ENCODE results near the gene FOXN1.

The FOXN1 gene

GRCh38 chr17:28534740-28535375 lies 28.7 kb downstream of the FOXN1 start:
- Mint-ChIP-seq H3K4me1 (ENCODE audit: low read depth) (no peaks in the 10 kb centered on the region), H3K4me3 (no peak overlapping the region), H3K36me3 (ENCODE audit: low read depth) (no peaks in the 10 kb centered on the region), H3K27ac (no peak overlapping the region), H3K27me3 (ENCODE audit: low read depth) (no peaks in the 10 kb centered on the region), H3K9me3 (no peaks in the 10 kb centered on the region)

GRCh38 chr17:28536532-28537218 lies 30.5 kb downstream of the FOXN1 start:
- Mint-ChIP-seq H3K9me3 (no peaks in the 10 kb centered on the region), H3K27me3 (ENCODE audit: low read depth) (no peaks in the 10 kb centered on the region), H3K27ac (no peak overlapping the region), H3K4me3 (no peak overlapping the region), H3K4me1 (ENCODE audit: low read depth) (no peaks in the 10 kb centered on the region), H3K36me3 (ENCODE audit: low read depth) (no peaks in the 10 kb centered on the region)

- Mint-ChIP-seq H3K9me3 (no peaks in the 10 kb centered on the region), H3K27ac (no peak overlapping the region), H3K27me3 (ENCODE audit: low read depth) (no peaks in the 10 kb centered on the region), H3K4me3 (no peak overlapping the region), H3K4me1 (ENCODE audit: low read depth) (no peaks in the 10 kb centered on the region), H3K36me3 (ENCODE audit: low read depth) (no peaks in the 10 kb centered on the region)
Measured at GRCh38 chr17:28537219-28537610, 31.1 kb downstream of the FOXN1 start.

GRCh38 chr17:28538296-28538895 lies 32.2 kb downstream of the FOXN1 start:
- no peak overlapping the region for H3K27ac Mint-ChIP-seq
- H3K4me3 Mint-ChIP-seq, result no peak overlapping the region
- H3K9me3 Mint-ChIP-seq, result no peaks in the 10 kb centered on the region
- H3K4me1 Mint-ChIP-seq (ENCODE audit: low read depth), result no peaks in the 10 kb centered on the region
- no peaks in the 10 kb centered on the region for H3K27me3 Mint-ChIP-seq (ENCODE audit: low read depth)
- no peaks in the 10 kb centered on the region for H3K36me3 Mint-ChIP-seq (ENCODE audit: low read depth)

- Mint-ChIP-seq H3K9me3 (no peaks in the 10 kb centered on the region), H3K4me3 (no peak overlapping the region), H3K36me3 (ENCODE audit: low read depth) (peaks cover 1% of the 10 kb centered on the region), H3K27ac (no peak overlapping the region), H3K4me1 (ENCODE audit: low read depth) (no peaks in the 10 kb centered on the region), H3K27me3 (ENCODE audit: low read depth) (no peaks in the 10 kb centered on the region)
Measured at GRCh38 chr17:28540231-28540630, 34.1 kb downstream of the FOXN1 start.

- Mint-ChIP-seq H3K4me3 (no peak overlapping the region), H3K9me3 (no peaks in the 10 kb centered on the region), H3K4me1 (ENCODE audit: low read depth) (peaks cover 2% of the 10 kb centered on the region), H3K36me3 (ENCODE audit: low read depth) (peaks cover 5% of the 10 kb centered on the region), H3K27me3 (ENCODE audit: low read depth) (no peaks in the 10 kb centered on the region), H3K27ac (no peak overlapping the region)
Measured at GRCh38 chr17:28541439-28541838, 35.3 kb downstream of the FOXN1 start.

- H3K27me3 Mint-ChIP-seq (ENCODE audit: low read depth), result no peaks in the 10 kb centered on the region
- H3K4me1 Mint-ChIP-seq (ENCODE audit: low read depth), result peaks cover 21% of the 10 kb centered on the region
- H3K27ac Mint-ChIP-seq, result no peak overlapping the region
- no peaks in the 10 kb centered on the region for H3K9me3 Mint-ChIP-seq
- H3K36me3 Mint-ChIP-seq (ENCODE audit: low read depth), result peaks cover 18% of the 10 kb centered on the region
- H3K4me3 Mint-ChIP-seq, result no peak overlapping the region
Measured at GRCh38 chr17:28544402-28545140, 38.4 kb downstream of the FOXN1 start.

GRCh38 chr17:28545141-28545503 lies 39.0 kb downstream of the FOXN1 start:
- Mint-ChIP-seq H3K36me3 (ENCODE audit: low read depth) (peaks cover 18% of the 10 kb centered on the region), H3K27me3 (ENCODE audit: low read depth) (no peaks in the 10 kb centered on the region), H3K27ac (no peak overlapping the region), H3K4me1 (ENCODE audit: low read depth) (peaks cover 25% of the 10 kb centered on the region), H3K9me3 (no peaks in the 10 kb centered on the region), H3K4me3 (no peak overlapping the region)

- Mint-ChIP-seq H3K4me1 (ENCODE audit: low read depth) (peaks cover 33% of the 10 kb centered on the region), H3K9me3 (no peaks in the 10 kb centered on the region), H3K27me3 (ENCODE audit: low read depth) (no peaks in the 10 kb centered on the region), H3K27ac (peak overlapping the region; percentile 7), H3K36me3 (ENCODE audit: low read depth) (peaks cover 18% of the 10 kb centered on the region), H3K4me3 (no peak overlapping the region)
Measured at GRCh38 chr17:28545787-28546415, 39.8 kb downstream of the FOXN1 start.

- peaks cover 41% of the 10 kb centered on the region for H3K4me1 Mint-ChIP-seq (ENCODE audit: low read depth)
- no peaks in the 10 kb centered on the region for H3K27me3 Mint-ChIP-seq (ENCODE audit: low read depth)
- H3K36me3 Mint-ChIP-seq (ENCODE audit: low read depth), result peaks cover 20% of the 10 kb centered on the region
- peak overlapping the region; percentile 98 for H3K27ac Mint-ChIP-seq
- H3K9me3 Mint-ChIP-seq, result no peaks in the 10 kb centered on the region
- peak overlapping the region; percentile 23 for H3K4me3 Mint-ChIP-seq
Measured at GRCh38 chr17:28547096-28547622, 41.0 kb downstream of the FOXN1 start.

- peak overlapping the region; percentile 98 for H3K27ac Mint-ChIP-seq
- peaks cover 22% of the 10 kb centered on the region for H3K36me3 Mint-ChIP-seq (ENCODE audit: low read depth)
- H3K27me3 Mint-ChIP-seq (ENCODE audit: low read depth), result no peaks in the 10 kb centered on the region
- peaks cover 43% of the 10 kb centered on the region for H3K4me1 Mint-ChIP-seq (ENCODE audit: low read depth)
- peak overlapping the region; percentile 80 for H3K4me3 Mint-ChIP-seq
- H3K9me3 Mint-ChIP-seq, result no peaks in the 10 kb centered on the region
Measured at GRCh38 chr17:28547623-28548416, 41.7 kb downstream of the FOXN1 start.

- Mint-ChIP-seq H3K27ac (peak overlapping the region; percentile 98), H3K4me3 (peak overlapping the region; percentile 94), H3K27me3 (ENCODE audit: low read depth) (no peaks in the 10 kb centered on the region), H3K36me3 (ENCODE audit: low read depth) (peaks cover 28% of the 10 kb centered on the region), H3K4me1 (ENCODE audit: low read depth) (peaks cover 47% of the 10 kb centered on the region), H3K9me3 (no peaks in the 10 kb centered on the region)
Measured at GRCh38 chr17:28548417-28549130, 42.4 kb downstream of the FOXN1 start.

Data from T-helper 1 cell treated with Interleukin-12 subunit alpha and Interleukin-12 subunit beta and Interleukin-4 antibody, amounts not matched to agents 30 μg/mL and 1 μg/mL, for 36 hours (primary cell).